HCT116 (cell line): ENCODE results near the gene ZNF675. TPM values are rescaled to one million over a fixed set of nuclear protein-coding genes. Genes with fewer than 3 reads are reported as not detected.
A peak's percentile ranks its signal among the peaks of the same experiment; 100 is the strongest.
"Not testable (repeated sequence)": the region's sequence is repeated elsewhere in the genome, so short reads cannot be mapped to it uniquely, and the experiment has no call there.

Source experiments
- ATAC-seq: fragments of 200-7000 bp; cut with Tn5 transposase; 2 replicates; pipeline ENCODE4 v1.9.1; 2020; ENCODE audit warnings: mild to moderate bottlenecking, moderate library complexity
- Bru-seq: library from RNA; stranded (reverse); fragments of 400-500 nt; gene quantifications from one replicate; lab custom pipeline; 2021; lab: Mats Ljungman, UMichigan
- BruChase-seq, 2 experiments: library from RNA; stranded (reverse); fragments of 400-500 nt; gene quantifications; one replicate each; lab custom pipeline; 2021; lab: Mats Ljungman, UMichigan
- BruUV-seq: library from RNA; stranded (reverse); fragments of 400-500 nt; replicated peaks from 2 replicates; lab custom pipeline; 2021; lab: Mats Ljungman, UMichigan
- CTCF ChIA-PET: fragments of 300-600 bp; sonication (Branson Sonifier 250); formaldehyde crosslinking; loops from one replicate; lab custom pipeline; 2021; ENCODE audit warnings: antibody characterized with exemption; lab: Charles Lee
- POLR2A ChIA-PET: fragments of 300-600, 350-600 bp; sonication (Branson Sonifier 250); formaldehyde crosslinking; loops from one replicate; lab custom pipeline; 2021; ENCODE audit warnings: antibody characterized with exemption; lab: Charles Lee
- RAD21 ChIA-PET, 2 experiments: fragments of 300-600 bp; sonication (Branson Sonifier 250); formaldehyde crosslinking; loops; one replicate each; lab custom pipeline; 2023; ENCODE audit warnings: low total read pairs in 2 of 2; ENCODE audit not compliant: uncharacterized antibody in 2 of 2, unreplicated experiment in 2 of 2, low non-redundant PET in 1 of 2; lab: Charles Lee
- DNase-seq: peaks from one replicate; pipeline ENCODE4 v3.0.0-alpha.2; 2010; ENCODE audit warnings: low read depth, low spot score
- H2AFZ ChIP-seq: fragments of 200-600 bp; shearing (Covaris generic), sonication (generic); 2 replicates; pipeline ENCODE4 v1.6.1; 2017; ENCODE audit warnings: low read depth, mixed run types, mixed read lengths, antibody characterized with exemption, low read length; ENCODE audit not compliant: poor library complexity, severe bottlenecking
- H3K27ac ChIP-seq: 2 replicates; pipeline ENCODE4 v1.5.1; 2012; ENCODE audit warnings: low read depth, low read length
- H3K27me3 ChIP-seq: fragments of 200-600 bp; sonication (generic); 2 replicates; pipeline ENCODE4 v1.6.1; 2016; ENCODE audit warnings: mixed run types, low read length, mixed read lengths; ENCODE audit not compliant: insufficient read depth
- H3K36me3 ChIP-seq, 2 experiments: fragments of 200-500 bp in 1 of 2; fragments of 200-600 bp in 1 of 2; sonication (Bioruptor generic) in 1 of 2; sonication (generic) in 1 of 2; 2 replicates each; pipeline versions ENCODE4 v1.5.1 to v1.6.1; 2014 to 2016; ENCODE audit warnings: low read length in 2 of 2, inconsistent platforms in 1 of 2, mixed read lengths in 1 of 2, mixed run types in 1 of 2; ENCODE audit not compliant: insufficient read depth in 2 of 2, control insufficient read depth in 1 of 2
- H3K4me1 ChIP-seq, 2 experiments: fragments of 200-600 bp in 1 of 2; sonication (generic) in 1 of 2; 2 replicates each; pipeline versions ENCODE4 v1.5.1 to v1.6.1; 2012 to 2017; ENCODE audit warnings: low read length in 2 of 2, inconsistent platforms in 1 of 2, mild to moderate bottlenecking in 1 of 2, mixed read lengths in 1 of 2, mixed run types in 1 of 2, moderate library complexity in 1 of 2; ENCODE audit not compliant: insufficient read depth in 2 of 2, control insufficient read depth in 1 of 2
- H3K4me2 ChIP-seq: fragments of 200-600 bp; sonication (generic); 2 replicates; pipeline ENCODE4 v1.6.1; 2017; ENCODE audit warnings: mixed run types, low read length, mixed read lengths
- H3K4me3 ChIP-seq, 2 experiments: fragments of 200-600 bp in 1 of 2; sonication (generic) in 1 of 2; replicated peaks in 1 of 2; 2 replicates each; pipeline ENCODE4 v1.5.1; 2011 to 2016; ENCODE audit warnings: low read length in 2 of 2, control low read depth in 1 of 2, low read depth in 1 of 2, mild to moderate bottlenecking in 1 of 2, mixed read lengths in 1 of 2, mixed run types in 1 of 2
- H3K79me2 ChIP-seq: fragments of 200-600 bp; sonication (generic); 2 replicates; pipeline ENCODE4 v1.6.1; 2017; ENCODE audit warnings: mild to moderate bottlenecking, mixed run types, low read length, moderate library complexity, mixed read lengths; ENCODE audit not compliant: insufficient read depth
- H3K9ac ChIP-seq: fragments of 200-600 bp; sonication (generic); 2 replicates; pipeline ENCODE4 v1.6.1; 2016; ENCODE audit warnings: low read length, mixed read lengths
- H3K9me2 ChIP-seq: fragments of 200-600 bp; sonication (generic), shearing (Covaris generic); 2 replicates; pipeline ENCODE4 v1.6.1; 2017; ENCODE audit warnings: mixed run types, mild to moderate bottlenecking, moderate library complexity; ENCODE audit not compliant: insufficient read depth
- H3K9me3 ChIP-seq, 2 experiments: fragments of 200-500 bp in 1 of 2; fragments of 200-600 bp in 1 of 2; sonication (Bioruptor generic) in 1 of 2; sonication (generic) in 1 of 2; 2 replicates each; pipeline ENCODE4 v1.6.1; 2014 to 2017; ENCODE audit warnings: low read length in 2 of 2, mixed read lengths in 2 of 2, inconsistent platforms in 1 of 2, low read depth in 1 of 2, mild to moderate bottlenecking in 1 of 2, mixed run types in 1 of 2, moderate library complexity in 1 of 2; ENCODE audit not compliant: control insufficient read depth in 1 of 2, insufficient read depth in 1 of 2
- H4K20me1 ChIP-seq: fragments of 200-600 bp; sonication (generic), shearing (Covaris generic); 2 replicates; pipeline ENCODE4 v1.6.1; 2017; ENCODE audit warnings: mixed run types, mild to moderate bottlenecking, moderate library complexity; ENCODE audit not compliant: insufficient read depth
- CEBPB ChIP-seq: IDR thresholded peaks from 2 replicates; pipeline ENCODE4 v1.6.1; 2012; ENCODE audit warnings: low read depth
- ELF1 ChIP-seq: IDR thresholded peaks from 2 replicates; pipeline ENCODE4 v1.6.1; 2012; ENCODE audit warnings: low read depth, borderline replicate concordance
- EZH2 ChIP-seq: fragments of 200-600 bp; sonication (generic); IDR thresholded peaks from 2 replicates; pipeline ENCODE4 v1.6.1; 2017; ENCODE audit warnings: antibody characterized with exemption, mixed run types
- POLR2AphosphoS5 ChIP-seq: IDR thresholded peaks from 2 replicates; pipeline ENCODE4 v1.6.1; 2011; ENCODE audit warnings: mild to moderate bottlenecking, low read depth, low read length, moderate library complexity
- SRF ChIP-seq: IDR thresholded peaks from 2 replicates; pipeline ENCODE4 v1.6.1; 2012; ENCODE audit warnings: low read depth
- TCF7L2 ChIP-seq: IDR thresholded peaks from 2 replicates; pipeline ENCODE4 v1.7.0; 2011; ENCODE audit warnings: borderline replicate concordance, inconsistent platforms; ENCODE audit not compliant: insufficient read depth, insufficient read length; ENCODE audit errors: extremely low read depth
- YY1 ChIP-seq: IDR thresholded peaks from 2 replicates; pipeline ENCODE4 v1.6.1; 2011; ENCODE audit warnings: low read length, low read depth, moderate library complexity, mild to moderate bottlenecking; ENCODE audit not compliant: insufficient replicate concordance; ENCODE audit errors: extremely low read depth
- ZFX ChIP-seq: fragments of 450-650 bp; IDR thresholded peaks from 2 replicates; pipeline ENCODE4 v1.6.1; 2017
- intact Hi-C: fragments of 100-400 bp; cut with micrococcal nuclease; formaldehyde crosslinking; loops from 2 replicates; pipeline ENCODE4 v1.10.0; 2022
- long read RNA-seq: library from polyadenylated mRNA; unstranded; transcript quantifications from one replicate; pipeline ENCODE4 v2.0.0, GENCODE V29; 2021; ENCODE audit not compliant: unreplicated experiment
- polyA plus RNA-seq: library from polyadenylated mRNA; unstranded; fragments of >200 nt; gene quantifications from 2 replicates; pipeline ENCODE4 v1.2.1, GENCODE V29; 2012; ENCODE audit warnings: missing spikeins
- total RNA-seq: library from RNA; stranded (reverse); gene quantifications from one replicate; pipeline ENCODE4 v1.2.1, GENCODE V29; 2021; ENCODE audit not compliant: unreplicated experiment

The ZNF675 gene
- total RNA-seq (4.9 TPM), Bru-seq, nascent RNA (percentile 37 among the genes with signal in this experiment), BruChase-seq, experiment 1, labeled RNA remaining after a 6-hour chase (percentile 27 among the genes with signal in this experiment), BruChase-seq, experiment 2, labeled RNA remaining after a 2-hour chase (percentile 35 among the genes with signal in this experiment)
- 1.6 and 2.1 TPM in 2 replicates for polyA plus RNA-seq
- long read RNA-seq, transcript ZNF675-201 (4 exons, 2,301 nt), result major isoform, 7 of 7 reads
- long read RNA-seq, partial matches to known transcripts, result 0 of 7 reads
- long read RNA-seq, other reads (novel, unspliced or antisense), result 0 of 7 reads

DNA sequence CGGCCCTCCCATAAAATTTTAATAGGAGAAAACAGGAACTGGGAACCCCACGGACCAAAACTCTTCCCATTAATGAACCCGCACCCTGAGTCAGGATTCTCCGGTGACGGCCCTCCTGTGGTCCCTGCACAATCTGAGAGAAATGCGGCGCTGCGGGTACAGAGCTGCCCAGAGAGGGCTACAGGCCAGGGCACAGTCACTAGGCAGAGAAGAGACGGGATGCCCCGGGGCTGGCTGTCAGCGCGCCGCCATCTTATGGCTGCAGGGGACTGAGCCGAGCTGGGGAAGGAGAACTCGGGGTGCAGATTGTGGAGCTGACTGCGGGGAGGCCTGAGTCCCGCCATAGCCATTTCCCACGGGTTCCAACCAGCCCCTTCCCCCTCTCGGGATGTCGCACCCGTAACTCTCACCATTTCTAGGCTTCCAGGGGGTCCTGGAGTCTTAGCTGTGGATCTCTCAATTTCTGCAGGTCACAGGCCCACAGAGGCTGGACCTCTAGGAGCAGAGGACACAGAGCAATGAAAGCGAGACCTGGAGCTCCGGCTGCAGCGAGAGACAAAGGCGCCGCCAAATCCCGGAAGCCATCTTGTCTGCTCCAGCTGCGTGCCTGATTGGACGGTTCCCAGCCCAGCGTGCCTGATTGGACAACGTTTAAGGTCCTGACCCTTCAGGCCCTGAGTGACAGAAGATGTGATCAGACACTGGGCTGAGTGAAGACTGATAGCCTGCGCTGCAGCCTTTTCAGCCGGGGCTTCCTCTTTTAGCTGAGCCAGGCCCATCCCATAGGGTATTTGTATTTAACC lies at the start of gene ZNF675:
ZNF675 (minus strand) TSS at position 592 of the 803 bp plus-strand sequence; CDS start at position 413, 179 bp downstream.
- DNase-seq, result peak; percentile 87
- intact Hi-C loops, result no loop called here
- no peaks in the 10 kb centered on the region for H3K36me3 ChIP-seq
- no peaks in the 10 kb centered on the region for H4K20me1 ChIP-seq
- H3K79me2 ChIP-seq, result peaks cover 10% of the 10 kb centered on the region; the same call in 1 of the 2 replicates
- H3K4me1 ChIP-seq, result no peaks in the 10 kb centered on the region; a peak in 1 of 4 replicates
- H3K4me3 ChIP-seq, result peak within 1 kb of the TSS; percentile 74 to 86
- H3K9me3 ChIP-seq, result no peaks in the 10 kb centered on the region; a peak in 1 of 4 replicates
- H3K9me2 ChIP-seq, result no peaks in the 10 kb centered on the region
- ChIA-PET RAD21 (no interaction called here), CTCF (no interaction called here), POLR2A (no interaction called here)
- H3K9ac ChIP-seq, result peak within 1 kb of the TSS; percentile 72
- peak; percentile 97 for ATAC-seq
- no peaks in the 10 kb centered on the region for H3K27me3 ChIP-seq
- H3K4me2 ChIP-seq, result peak within 1 kb of the TSS; percentile 71
- peak within 1 kb of the TSS; percentile 70 for H3K27ac ChIP-seq
- TF ChIP-seq ZFX (peak; percentile 60), EZH2 (no peak), ELF1 (peak; percentile 53), POLR2AphosphoS5 (peak; percentile 25; the same call in 1 of the 2 replicates), SRF (no peak), TCF7L2 (peak; percentile 92), CEBPB (no peak), YY1 (peak; percentile 58)
- peak within 1 kb of the TSS; percentile 61 for H2AFZ ChIP-seq
- TSS peak; percentile 57 for BruUV-seq

DNA sequence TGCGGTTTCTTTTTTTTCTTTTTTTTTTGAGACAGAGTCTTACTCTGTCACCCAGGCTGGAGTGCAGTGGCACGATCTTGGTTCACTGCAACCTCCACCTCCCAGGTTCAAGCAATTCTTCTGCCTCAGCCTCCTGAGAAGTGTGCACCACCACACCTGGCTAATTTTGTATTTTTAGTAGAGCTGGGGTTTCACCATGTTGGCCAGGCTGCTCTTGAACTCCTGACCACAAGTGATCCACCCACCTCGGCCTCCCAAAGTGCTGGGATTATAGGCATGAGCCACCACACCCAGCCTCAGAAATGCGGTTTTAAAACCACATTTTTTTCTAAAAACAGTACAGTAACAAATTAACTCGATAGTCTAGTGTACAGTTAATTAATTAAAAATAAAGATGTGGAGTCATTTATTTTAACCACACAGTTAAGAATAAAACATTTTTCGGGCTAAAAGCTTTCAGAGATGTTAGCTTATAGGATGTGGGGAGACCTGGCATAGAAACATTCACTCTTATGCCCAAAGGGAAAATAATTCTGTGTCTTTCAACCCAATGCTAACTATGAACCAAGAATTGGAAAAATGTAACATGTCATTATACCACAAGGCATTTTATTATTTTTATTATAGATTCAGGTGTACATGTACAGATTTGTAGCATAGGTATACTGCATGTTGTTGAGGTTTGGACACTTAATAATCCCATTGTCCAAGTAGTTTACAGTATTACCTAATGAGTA lies 43.9 kb upstream of the ZNF675 start:
- RAD21 ChIA-PET, H3K79me2 ChIP-seq, H3K36me3 ChIP-seq, CTCF ChIA-PET, H2AFZ ChIP-seq, H3K27ac ChIP-seq, H3K4me3 ChIP-seq, POLR2A ChIA-PET, H3K9me3 ChIP-seq, BruUV-seq, H3K4me1 ChIP-seq, ATAC-seq, intact Hi-C loops, H3K27me3 ChIP-seq, H3K9ac ChIP-seq, H3K4me2 ChIP-seq, H3K9me2 ChIP-seq, DNase-seq, H4K20me1 ChIP-seq: not testable (repeated sequence)

DNA sequence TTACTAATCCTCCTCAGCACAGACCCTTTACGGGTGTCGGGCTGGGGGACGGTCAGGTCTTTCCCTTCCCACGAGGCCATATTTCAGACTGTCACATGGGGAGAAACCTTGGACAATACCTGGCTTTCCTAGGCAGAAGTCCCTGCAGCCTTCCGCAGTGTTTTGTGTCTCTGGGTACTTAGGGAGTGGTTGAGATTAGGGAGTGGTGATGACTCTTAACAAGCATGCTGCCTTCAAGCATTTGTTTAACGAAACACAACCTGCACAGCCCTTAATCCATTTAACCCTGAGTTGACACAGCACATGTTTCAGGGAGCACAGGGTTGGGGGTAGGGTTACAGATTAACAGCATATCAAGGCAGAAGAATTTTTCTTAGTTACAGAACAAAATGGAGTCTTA lies 37.1 kb upstream of the ZNF675 start:
- intact Hi-C loops, H3K4me3 ChIP-seq, H4K20me1 ChIP-seq, H3K4me2 ChIP-seq, POLR2A ChIA-PET, CTCF ChIA-PET, H3K79me2 ChIP-seq, BruUV-seq, H3K4me1 ChIP-seq, H2AFZ ChIP-seq, RAD21 ChIA-PET, H3K27me3 ChIP-seq, DNase-seq, H3K36me3 ChIP-seq, ATAC-seq, H3K9me3 ChIP-seq, H3K9ac ChIP-seq, H3K9me2 ChIP-seq, H3K27ac ChIP-seq: not testable (repeated sequence)
